Stimulated activated naive B cell treated with anti-CD40 and anti-IgM and Interleukin-4, amounts not matched to agents 10 μg/mL and 1 μg/mL and 100 μg/mL, for 72 hours (primary cell): Measurements from ENCODE around the gene MACROD2.
"Not testable (repeated sequence)": the region's sequence is repeated elsewhere in the genome, so short reads cannot be mapped to it uniquely, and the experiment has no call there.

ENCODE experiments used
- ATAC-seq, 2 donors: fragments of 150-1000 bp; cut with Tn5 transposase; replicated peaks; 2 replicates each; pipeline ENCODE4 v1.10.0; 2021; ENCODE audit warnings: moderate library complexity in 1 of 2
- DNase-seq: peaks from one replicate; pipeline ENCODE4 v3.0.0; 2021
- H3K27ac Mint-ChIP-seq: one replicate; pipeline ENCODE4 v1.8.0; 2022; ENCODE audit warnings: mild to moderate bottlenecking, mixed read lengths
- H3K27me3 Mint-ChIP-seq, 2 donors: one replicate each; pipeline ENCODE4 v1.8.0; 2022; ENCODE audit warnings: mixed read lengths in 2 of 2
- H3K36me3 Mint-ChIP-seq, 2 donors: one replicate each; pipeline ENCODE4 v1.8.0; 2022; ENCODE audit warnings: mixed read lengths in 2 of 2, mild to moderate bottlenecking in 1 of 2
- H3K4me1 Mint-ChIP-seq, 2 donors: one replicate each; pipeline ENCODE4 v1.8.0; 2022; ENCODE audit warnings: mixed read lengths in 2 of 2, mild to moderate bottlenecking in 1 of 2
- H3K4me3 Mint-ChIP-seq, 2 donors: one replicate each; pipeline ENCODE4 v1.8.0; 2022; ENCODE audit warnings: mild to moderate bottlenecking in 2 of 2, mixed read lengths in 2 of 2, moderate library complexity in 1 of 2
- H3K9me3 Mint-ChIP-seq, 2 donors: one replicate each; pipeline ENCODE4 v1.8.0; 2022; ENCODE audit warnings: mixed read lengths in 2 of 2, mild to moderate bottlenecking in 1 of 2

MACROD2 gene

GRCh38 chr20:14467104-14467827, 471.9 kb downstream of the MACROD2 start:
- peaks cover 6 to 21% of the 10 kb centered on the region in 2 donors for H3K9me3 Mint-ChIP-seq
- not testable (repeated sequence) for H3K27me3 Mint-ChIP-seq, H3K27ac Mint-ChIP-seq, H3K4me1 Mint-ChIP-seq, DNase-seq, ATAC-seq, H3K4me3 Mint-ChIP-seq, H3K36me3 Mint-ChIP-seq

GRCh38 chr20:14470231-14470899, 475.0 kb downstream of the MACROD2 start:
- ATAC-seq (no peak), DNase-seq (no peak)
- Mint-ChIP-seq H3K27ac (no peak overlapping the region), H3K4me1 (no peaks in the 10 kb centered on the region), H3K27me3 (no peaks in the 10 kb centered on the region), H3K4me3 (no peak overlapping the region), H3K36me3 (no peaks in the 10 kb centered on the region), H3K9me3 (peaks cover 8 to 15% of the 10 kb centered on the region in 2 donors)

GRCh38 chr20:14470977-14471661, 475.8 kb downstream of the MACROD2 start:
- Mint-ChIP-seq H3K4me1 (no peaks in the 10 kb centered on the region), H3K36me3 (no peaks in the 10 kb centered on the region), H3K27ac (no peak overlapping the region), H3K27me3 (no peaks in the 10 kb centered on the region), H3K9me3 (peaks cover 8 to 11% of the 10 kb centered on the region in 2 donors), H3K4me3 (no peak overlapping the region)
- DNase-seq (no peak), ATAC-seq (no peak)

GRCh38 chr20:14477125-14477524, 481.8 kb downstream of the MACROD2 start:
- Mint-ChIP-seq H3K4me1 (no peaks in the 10 kb centered on the region), H3K27ac (no peak overlapping the region), H3K9me3 (peaks cover 0 to 2% of the 10 kb centered on the region in 2 donors), H3K27me3 (no peaks in the 10 kb centered on the region), H3K36me3 (no peaks in the 10 kb centered on the region), H3K4me3 (no peak overlapping the region)
- ATAC-seq (no peak), DNase-seq (no peak)

GRCh38 chr20:14478126-14478525, 482.8 kb downstream of the MACROD2 start:
- Mint-ChIP-seq H3K9me3 (peaks cover 0 to 2% of the 10 kb centered on the region in 2 donors), H3K27ac (no peak overlapping the region), H3K36me3 (no peaks in the 10 kb centered on the region), H3K4me3 (no peak overlapping the region), H3K4me1 (no peaks in the 10 kb centered on the region), H3K27me3 (no peaks in the 10 kb centered on the region)
- ATAC-seq: no peak
- DNase-seq: no peak

- H3K27me3 Mint-ChIP-seq: no peaks in the 10 kb centered on the region
- no peaks in the 10 kb centered on the region for H3K36me3 Mint-ChIP-seq
- no peak overlapping the region for H3K4me3 Mint-ChIP-seq
- DNase-seq: no peak
- H3K9me3 Mint-ChIP-seq: peaks cover 4 to 5% of the 10 kb centered on the region in 2 donors
- no peak overlapping the region for H3K27ac Mint-ChIP-seq
- H3K4me1 Mint-ChIP-seq: no peaks in the 10 kb centered on the region
- no peak for ATAC-seq
Observed at GRCh38 chr20:14481863-14482262, 486.5 kb downstream of the MACROD2 start.

- no peaks in the 10 kb centered on the region for H3K36me3 Mint-ChIP-seq
- peaks cover 4 to 5% of the 10 kb centered on the region in 2 donors for H3K9me3 Mint-ChIP-seq
- H3K4me1 Mint-ChIP-seq: no peaks in the 10 kb centered on the region
- H3K27ac Mint-ChIP-seq: no peak overlapping the region
- no peaks in the 10 kb centered on the region for H3K27me3 Mint-ChIP-seq
- DNase-seq (no peak), ATAC-seq (no peak)
- H3K4me3 Mint-ChIP-seq: no peak overlapping the region
Observed at GRCh38 chr20:14488212-14488611, 492.9 kb downstream of the MACROD2 start.

GRCh38 chr20:14488756-14489479, 493.6 kb downstream of the MACROD2 start:
- Mint-ChIP-seq H3K27ac (no peak overlapping the region), H3K4me3 (no peak overlapping the region), H3K4me1 (no peaks in the 10 kb centered on the region), H3K9me3 (peaks cover 4 to 5% of the 10 kb centered on the region in 2 donors), H3K27me3 (no peaks in the 10 kb centered on the region), H3K36me3 (no peaks in the 10 kb centered on the region)
- DNase-seq (no peak), ATAC-seq (no peak)

- Mint-ChIP-seq H3K27me3 (no peaks in the 10 kb centered on the region), H3K4me3 (no peak overlapping the region)
- ATAC-seq: no peak
Observed at GRCh38 chr20:14489544-14489943, 494.2 kb downstream of the MACROD2 start.

GRCh38 chr20:14491436-14491835, 496.1 kb downstream of the MACROD2 start:
- no peaks in the 10 kb centered on the region for H3K4me1 Mint-ChIP-seq
- H3K4me3 Mint-ChIP-seq: no peak overlapping the region
- H3K36me3 Mint-ChIP-seq: no peaks in the 10 kb centered on the region
- ATAC-seq (no peak), DNase-seq (no peak)
- no peaks in the 10 kb centered on the region for H3K9me3 Mint-ChIP-seq
- no peaks in the 10 kb centered on the region for H3K27me3 Mint-ChIP-seq
- no peak overlapping the region for H3K27ac Mint-ChIP-seq

More at GRCh38 chr20:14489544-14489943, 494.2 kb downstream of the MACROD2 start:
- Mint-ChIP-seq H3K9me3 (peaks cover 4 to 5% of the 10 kb centered on the region in 2 donors), H3K27ac (no peak overlapping the region), H3K4me1 (no peaks in the 10 kb centered on the region), H3K36me3 (no peaks in the 10 kb centered on the region)
- DNase-seq: no peak

GRCh38 chr20:14493408-14493807, 498.1 kb downstream of the MACROD2 start:
- ATAC-seq: no peak
- no peak for DNase-seq
- Mint-ChIP-seq H3K9me3 (no peaks in the 10 kb centered on the region), H3K4me3 (no peak overlapping the region), H3K4me1 (no peaks in the 10 kb centered on the region), H3K27me3 (no peaks in the 10 kb centered on the region), H3K36me3 (no peaks in the 10 kb centered on the region), H3K27ac (no peak overlapping the region)

- H3K36me3 Mint-ChIP-seq: no peaks in the 10 kb centered on the region
- DNase-seq (no peak), ATAC-seq (no peak)
- H3K4me3 Mint-ChIP-seq: no peak overlapping the region
- H3K27ac Mint-ChIP-seq: no peak overlapping the region
- peaks cover 0 to 3% of the 10 kb centered on the region in 2 donors for H3K9me3 Mint-ChIP-seq
- no peaks in the 10 kb centered on the region for H3K27me3 Mint-ChIP-seq
- H3K4me1 Mint-ChIP-seq: no peaks in the 10 kb centered on the region
Observed at GRCh38 chr20:14494355-14494754, 499.0 kb downstream of the MACROD2 start.

GRCh38 chr20:14495066-14495465, 499.8 kb downstream of the MACROD2 start:
- no peak overlapping the region for H3K27ac Mint-ChIP-seq
- peaks cover 0 to 3% of the 10 kb centered on the region in 2 donors for H3K9me3 Mint-ChIP-seq
- DNase-seq: no peak
- H3K27me3 Mint-ChIP-seq: no peaks in the 10 kb centered on the region
- no peak for ATAC-seq
- H3K4me1 Mint-ChIP-seq: no peaks in the 10 kb centered on the region
- no peaks in the 10 kb centered on the region for H3K36me3 Mint-ChIP-seq
- H3K4me3 Mint-ChIP-seq: no peak overlapping the region

GRCh38 chr20:14497004-14497403, 501.7 kb downstream of the MACROD2 start:
- DNase-seq (no peak), ATAC-seq (no peak)
- Mint-ChIP-seq H3K27me3 (no peaks in the 10 kb centered on the region), H3K4me1 (no peaks in the 10 kb centered on the region), H3K36me3 (no peaks in the 10 kb centered on the region), H3K4me3 (no peak overlapping the region), H3K9me3 (peaks cover 0 to 3% of the 10 kb centered on the region in 2 donors), H3K27ac (no peak overlapping the region)
